Nephron progenitor cell (in vitro differentiated cells): Measurements from ENCODE around the gene MCTP2.

ENCODE experiments used
- DNase-seq: peaks from one replicate; pipeline ENCODE4 v3.0.0; 2021
- H3K27ac Mint-ChIP-seq: 2 replicates; pipeline ENCODE4 v1.8.0; 2021; ENCODE audit warnings: mild to moderate bottlenecking, moderate library complexity, mixed read lengths
- H3K27me3 Mint-ChIP-seq: 2 replicates; pipeline ENCODE4 v1.8.0; 2021; ENCODE audit warnings: mild to moderate bottlenecking, low read depth, mixed read lengths; ENCODE audit not compliant: poor library complexity
- H3K36me3 Mint-ChIP-seq: 2 replicates; pipeline ENCODE4 v1.8.0; 2021; ENCODE audit warnings: low read depth, mixed read lengths
- H3K4me1 Mint-ChIP-seq: 2 replicates; pipeline ENCODE4 v1.8.0; 2021; ENCODE audit warnings: mixed read lengths
- H3K4me3 Mint-ChIP-seq: 2 replicates; pipeline ENCODE4 v1.8.0; 2021; ENCODE audit warnings: mild to moderate bottlenecking, moderate library complexity, mixed read lengths
- H3K9me3 Mint-ChIP-seq: 2 replicates; pipeline ENCODE4 v1.8.0; 2021; ENCODE audit warnings: mild to moderate bottlenecking, moderate library complexity, mixed read lengths
- TF ChIP-seq, protein P1 (sequence below): fragments of 200-600 bp; sonication (generic); IDR thresholded peaks from 2 replicates; pipeline ENCODE4 v1.5.0; 2021; ENCODE audit warnings: antibody characterized with exemption

The MCTP2 gene

GRCh38 chr15:94296717-94297116 is 65.4 kb downstream of the MCTP2 start:
- no peak for DNase-seq
- H3K4me1 Mint-ChIP-seq: peaks cover 17% of the 10 kb centered on the region
- no peaks in the 10 kb centered on the region for H3K36me3 Mint-ChIP-seq
- H3K9me3 Mint-ChIP-seq: peaks cover 7% of the 10 kb centered on the region
- peaks cover 3% of the 10 kb centered on the region for H3K27me3 Mint-ChIP-seq
- TF ChIP-seq, protein P1, sequence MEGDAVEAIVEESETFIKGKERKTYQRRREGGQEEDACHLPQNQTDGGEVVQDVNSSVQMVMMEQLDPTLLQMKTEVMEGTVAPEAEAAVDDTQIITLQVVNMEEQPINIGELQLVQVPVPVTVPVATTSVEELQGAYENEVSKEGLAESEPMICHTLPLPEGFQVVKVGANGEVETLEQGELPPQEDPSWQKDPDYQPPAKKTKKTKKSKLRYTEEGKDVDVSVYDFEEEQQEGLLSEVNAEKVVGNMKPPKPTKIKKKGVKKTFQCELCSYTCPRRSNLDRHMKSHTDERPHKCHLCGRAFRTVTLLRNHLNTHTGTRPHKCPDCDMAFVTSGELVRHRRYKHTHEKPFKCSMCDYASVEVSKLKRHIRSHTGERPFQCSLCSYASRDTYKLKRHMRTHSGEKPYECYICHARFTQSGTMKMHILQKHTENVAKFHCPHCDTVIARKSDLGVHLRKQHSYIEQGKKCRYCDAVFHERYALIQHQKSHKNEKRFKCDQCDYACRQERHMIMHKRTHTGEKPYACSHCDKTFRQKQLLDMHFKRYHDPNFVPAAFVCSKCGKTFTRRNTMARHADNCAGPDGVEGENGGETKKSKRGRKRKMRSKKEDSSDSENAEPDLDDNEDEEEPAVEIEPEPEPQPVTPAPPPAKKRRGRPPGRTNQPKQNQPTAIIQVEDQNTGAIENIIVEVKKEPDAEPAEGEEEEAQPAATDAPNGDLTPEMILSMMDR: no peak
- no peak overlapping the region for H3K4me3 Mint-ChIP-seq
- H3K27ac Mint-ChIP-seq: no peak overlapping the region

DNA sequence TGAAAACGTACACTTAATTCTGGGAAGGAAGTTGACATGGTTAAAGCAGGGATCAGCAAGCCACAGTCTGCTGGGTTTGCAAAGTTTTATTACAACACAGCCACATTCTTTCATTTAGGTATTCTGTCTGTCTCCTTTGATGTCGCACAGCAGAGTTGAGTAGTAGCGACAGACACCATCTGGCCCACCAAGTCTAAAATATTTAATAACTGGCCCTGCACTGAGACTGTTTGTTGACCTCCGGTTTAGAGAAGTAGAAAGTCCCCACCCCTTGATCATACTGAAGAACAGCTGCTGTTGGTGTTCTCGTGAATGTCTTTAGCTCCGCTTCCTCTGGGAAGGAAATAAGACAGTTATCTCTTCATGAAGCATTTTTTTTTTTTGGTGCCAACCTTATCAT is 66.2 kb downstream of the MCTP2 start:
- Mint-ChIP-seq H3K9me3 (peaks cover 12% of the 10 kb centered on the region), H3K27me3 (peaks cover 3% of the 10 kb centered on the region), H3K4me1 (peaks cover 17% of the 10 kb centered on the region), H3K27ac (peak overlapping the region; percentile 26), H3K4me3 (no peak overlapping the region), H3K36me3 (peaks cover 3% of the 10 kb centered on the region)
- DNase-seq: no peak
- TF ChIP-seq, protein P1: no peak

- H3K27me3 Mint-ChIP-seq: peaks cover 6% of the 10 kb centered on the region
- peaks cover 17% of the 10 kb centered on the region for H3K4me1 Mint-ChIP-seq
- no peak overlapping the region for H3K4me3 Mint-ChIP-seq
- H3K36me3 Mint-ChIP-seq: peaks cover 3% of the 10 kb centered on the region
- TF ChIP-seq, protein P1: no peak
- H3K9me3 Mint-ChIP-seq: peaks cover 19% of the 10 kb centered on the region
- H3K27ac Mint-ChIP-seq: no peak overlapping the region
- DNase-seq: no peak
These were observed 67.0 kb downstream of the MCTP2 start for GRCh38 chr15:94298364-94298763.

GRCh38 chr15:94300612-94301011 is 69.3 kb downstream of the MCTP2 start:
- Mint-ChIP-seq H3K9me3 (peaks cover 23% of the 10 kb centered on the region), H3K27me3 (peaks cover 3% of the 10 kb centered on the region), H3K36me3 (peaks cover 3% of the 10 kb centered on the region), H3K27ac (no peak overlapping the region), H3K4me3 (no peak overlapping the region), H3K4me1 (peaks cover 17% of the 10 kb centered on the region)
- no peak for DNase-seq
- TF ChIP-seq, protein P1: no peak

DNA sequence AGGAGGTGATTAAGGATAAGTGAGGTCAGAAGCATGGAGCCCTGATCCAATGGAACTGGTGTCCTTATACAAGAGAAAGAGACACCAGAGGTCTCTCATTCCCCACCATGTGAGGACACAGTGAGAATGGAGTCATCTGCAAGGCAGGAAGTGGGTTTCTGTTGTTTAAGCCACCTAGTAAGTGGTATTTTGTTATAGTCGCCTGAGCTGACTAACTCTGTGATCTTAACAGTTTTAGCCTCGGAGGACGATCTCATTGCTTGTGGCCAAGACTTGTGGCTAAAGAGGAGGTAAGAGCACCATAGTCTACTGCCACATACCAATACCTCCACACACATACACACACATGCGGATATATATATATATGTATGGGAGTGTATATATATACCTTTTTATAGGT is 73.8 kb downstream of the MCTP2 start:
- Mint-ChIP-seq H3K27ac (no peak overlapping the region), H3K4me1 (no peaks in the 10 kb centered on the region), H3K27me3 (peaks cover 3% of the 10 kb centered on the region), H3K9me3 (peaks cover 23% of the 10 kb centered on the region), H3K4me3 (no peak overlapping the region), H3K36me3 (peaks cover 3% of the 10 kb centered on the region)
- TF ChIP-seq, protein P1: no peak
- no peak for DNase-seq
